ENCODE measurements around the gene TGFA. TPM values are rescaled to one million over a fixed set of nuclear protein-coding genes. Genes with fewer than 3 reads are reported as not detected.
A peak's percentile ranks its signal among the peaks of the same experiment; 100 is the strongest.

TGFA gene
- total RNA-seq, 1 donor from 2014 or later, result 89.1 TPM

- no peak overlapping the region for H3K4me3 ChIP-seq (ENCODE audit: low read depth, low read length)
- DNase-seq (ENCODE audit: low read depth), result peak; percentile 77
- TF ChIP-seq CTCF (conservative IDR thresholded peaks at IDR 0.05; ENCODE audit: low read depth, low read length), result no peak
These were observed 26.1 kb downstream of the TGFA start for GRCh38 chr2:70527447-70528080.

GRCh38 chr2:70526126-70526525 lies 27.5 kb downstream of the TGFA start:
- no peak for TF ChIP-seq CTCF (conservative IDR thresholded peaks at IDR 0.05; ENCODE audit: low read depth, low read length)
- DNase-seq (ENCODE audit: low read depth), result no peak
- no peak overlapping the region for H3K4me3 ChIP-seq (ENCODE audit: low read depth, low read length)

- no peak for TF ChIP-seq CTCF (conservative IDR thresholded peaks at IDR 0.05; ENCODE audit: low read depth, low read length)
- DNase-seq (ENCODE audit: low read depth), result peak; percentile 91
- H3K4me3 ChIP-seq (ENCODE audit: low read depth, low read length), result peak overlapping the region; percentile 7
These were observed 28.6 kb downstream of the TGFA start for GRCh38 chr2:70525032-70525431.

GRCh38 chr2:70523996-70524965 lies 29.3 kb downstream of the TGFA start:
- DNase-seq (ENCODE audit: low read depth), result peak; percentile 96
- H3K4me3 ChIP-seq (ENCODE audit: low read depth, low read length), result peak overlapping the region; percentile 7
- no peak for TF ChIP-seq CTCF (conservative IDR thresholded peaks at IDR 0.05; ENCODE audit: low read depth, low read length)

GRCh38 chr2:70523672-70523995 lies 30.0 kb downstream of the TGFA start:
- no peak overlapping the region for H3K4me3 ChIP-seq (ENCODE audit: low read depth, low read length)
- DNase-seq (ENCODE audit: low read depth), result no peak
- no peak for TF ChIP-seq CTCF (conservative IDR thresholded peaks at IDR 0.05; ENCODE audit: low read depth, low read length)

GRCh38 chr2:70522627-70523026 lies 31.0 kb downstream of the TGFA start:
- no peak for DNase-seq (ENCODE audit: low read depth)
- TF ChIP-seq CTCF (conservative IDR thresholded peaks at IDR 0.05; ENCODE audit: low read depth, low read length), result no peak
- no peak overlapping the region for H3K4me3 ChIP-seq (ENCODE audit: low read depth, low read length)
